ENCODE measurements around the gene IMMP2L. TPM values are rescaled to one million over a fixed set of nuclear protein-coding genes. Genes with fewer than 3 reads are reported as not detected.

IMMP2L gene
- total RNA-seq, 1 donor, result 19.9 TPM

- Histone ChIP-seq H3K36me3 (ENCODE audit: insufficient read depth, low read length) (no peaks in the 10 kb centered on the region), H3K4me1 (ENCODE audit: insufficient read depth, low read length) (peaks cover 4% of the 10 kb centered on the region), H3K27ac (ENCODE audit: low read depth, low read length) (no peak overlapping the region), H3K9me3 (ENCODE audit: low read depth, low read length) (no peaks in the 10 kb centered on the region), H2AFZ (ENCODE audit: low read length) (no peak overlapping the region), H4K20me1 (ENCODE audit: insufficient read depth, low read length) (no peaks in the 10 kb centered on the region), H3K4me2 (ENCODE audit: insufficient read depth, low read length) (no peak overlapping the region), H3K4me3 (ENCODE audit: insufficient read depth, low read length) (no peak overlapping the region), H3K79me2 (ENCODE audit: insufficient read depth, low read length) (no peaks in the 10 kb centered on the region), H3K27me3 (ENCODE audit: insufficient read depth, low read length) (no peaks in the 10 kb centered on the region)
- no peak for TF ChIP-seq CTCF (IDR thresholded peaks at IDR 0.05; ENCODE audit: extremely low read depth, low read depth, low read length)
- DNase-seq (ENCODE audit: insufficient read length, low spot score, missing footprints), result no peak
These were observed 37.2 kb downstream of the IMMP2L start for GRCh38 chr7:111525100-111525499.

GRCh38 chr7:111521660-111522059 is 40.6 kb downstream of the IMMP2L start:
- H3K79me2 ChIP-seq (ENCODE audit: insufficient read depth, low read length), result no peaks in the 10 kb centered on the region
- H3K27me3 ChIP-seq (ENCODE audit: insufficient read depth, low read length), result no peaks in the 10 kb centered on the region
- H2AFZ ChIP-seq (ENCODE audit: low read length), result no peak overlapping the region
- no peak for TF ChIP-seq CTCF (IDR thresholded peaks at IDR 0.05; ENCODE audit: extremely low read depth, low read depth, low read length)
- no peaks in the 10 kb centered on the region for H4K20me1 ChIP-seq (ENCODE audit: insufficient read depth, low read length)
- H3K4me3 ChIP-seq (ENCODE audit: insufficient read depth, low read length), result no peak overlapping the region
- H3K36me3 ChIP-seq (ENCODE audit: insufficient read depth, low read length), result no peaks in the 10 kb centered on the region
- no peak overlapping the region for H3K4me2 ChIP-seq (ENCODE audit: insufficient read depth, low read length)
- no peaks in the 10 kb centered on the region for H3K4me1 ChIP-seq (ENCODE audit: insufficient read depth, low read length)
- no peak overlapping the region for H3K27ac ChIP-seq (ENCODE audit: low read depth, low read length)
- DNase-seq (ENCODE audit: insufficient read length, low spot score, missing footprints), result no peak
- no peaks in the 10 kb centered on the region for H3K9me3 ChIP-seq (ENCODE audit: low read depth, low read length)

GRCh38 chr7:111518264-111518663 is 44.0 kb downstream of the IMMP2L start:
- no peak for TF ChIP-seq CTCF (IDR thresholded peaks at IDR 0.05; ENCODE audit: extremely low read depth, low read depth, low read length)
- no peaks in the 10 kb centered on the region for H4K20me1 ChIP-seq (ENCODE audit: insufficient read depth, low read length)
- no peaks in the 10 kb centered on the region for H3K4me1 ChIP-seq (ENCODE audit: insufficient read depth, low read length)
- no peak overlapping the region for H3K27ac ChIP-seq (ENCODE audit: low read depth, low read length)
- H3K4me2 ChIP-seq (ENCODE audit: insufficient read depth, low read length), result no peak overlapping the region
- H3K9me3 ChIP-seq (ENCODE audit: low read depth, low read length), result no peaks in the 10 kb centered on the region
- no peak overlapping the region for H2AFZ ChIP-seq (ENCODE audit: low read length)
- H3K36me3 ChIP-seq (ENCODE audit: insufficient read depth, low read length), result no peaks in the 10 kb centered on the region
- DNase-seq (ENCODE audit: insufficient read length, low spot score, missing footprints), result no peak
- no peaks in the 10 kb centered on the region for H3K79me2 ChIP-seq (ENCODE audit: insufficient read depth, low read length)
- H3K4me3 ChIP-seq (ENCODE audit: insufficient read depth, low read length), result no peak overlapping the region
- no peaks in the 10 kb centered on the region for H3K27me3 ChIP-seq (ENCODE audit: insufficient read depth, low read length)

- H3K27ac ChIP-seq (ENCODE audit: low read depth, low read length), result no peak overlapping the region
- no peaks in the 10 kb centered on the region for H3K79me2 ChIP-seq (ENCODE audit: insufficient read depth, low read length)
- H3K4me2 ChIP-seq (ENCODE audit: insufficient read depth, low read length), result no peak overlapping the region
- no peak overlapping the region for H2AFZ ChIP-seq (ENCODE audit: low read length)
- H3K36me3 ChIP-seq (ENCODE audit: insufficient read depth, low read length), result no peaks in the 10 kb centered on the region
- TF ChIP-seq CTCF (IDR thresholded peaks at IDR 0.05; ENCODE audit: extremely low read depth, low read depth, low read length), result no peak
- H3K27me3 ChIP-seq (ENCODE audit: insufficient read depth, low read length), result no peaks in the 10 kb centered on the region
- DNase-seq (ENCODE audit: insufficient read length, low spot score, missing footprints), result no peak
- H3K9me3 ChIP-seq (ENCODE audit: low read depth, low read length), result no peaks in the 10 kb centered on the region
- H3K4me3 ChIP-seq (ENCODE audit: insufficient read depth, low read length), result no peak overlapping the region
- H3K4me1 ChIP-seq (ENCODE audit: insufficient read depth, low read length), result no peaks in the 10 kb centered on the region
- no peaks in the 10 kb centered on the region for H4K20me1 ChIP-seq (ENCODE audit: insufficient read depth, low read length)
These were observed 44.7 kb downstream of the IMMP2L start for GRCh38 chr7:111517549-111517951.

Measured in osteoblast (primary cell).